Measurements from ENCODE around the gene TMEM151B. TPM values are rescaled to one million over a fixed set of nuclear protein-coding genes. Genes with fewer than 3 reads are reported as not detected.

TMEM151B gene
- total and polyA plus RNA-seq, 2 of the 13 experiments (the other 11 are each of a cell fraction or from before 2014, with no cell fraction given) = not detected

GRCh38 chr6:44245912-44246662 lies 24.2 kb upstream of the TMEM151B start (continued):
- TF ChIP-seq BCL3 (CRISPR knock-in tag; IDR thresholded peaks at IDR 0.05) = peak; percentile 98
- TF ChIP-seq BHLHE40 (IDR thresholded peaks at IDR 0.05; ENCODE audit: low read length) = 0 out of 2 replicates have a peak, but pooled peaks have one; percentile 38
- TF ChIP-seq THAP9 (CRISPR knock-in tag; IDR thresholded peaks at IDR 0.05; ENCODE audit: borderline replicate concordance) = peak; percentile 84
- 0 out of 2 replicates have a peak, but pooled peaks have one; percentile 64 for TF ChIP-seq ZNF557 (CRISPR knock-in tag; IDR thresholded peaks at IDR 0.05)
- peak; percentile 64 for TF ChIP-seq ZMYM4 (CRISPR knock-in tag; IDR thresholded peaks at IDR 0.05)
- peak; percentile 99 for TF ChIP-seq ZFP91 (CRISPR knock-in tag; IDR thresholded peaks at IDR 0.05; ENCODE audit: borderline replicate concordance)
- no peak for TF ChIP-seq ADNP (CRISPR knock-in tag; IDR thresholded peaks at IDR 0.05)
- peak; percentile 35; the same call in 1 of the 2 replicates for TF ChIP-seq ZNF160 (CRISPR knock-in tag; IDR thresholded peaks at IDR 0.05)
- TF ChIP-seq BRD4 (CRISPR knock-in tag; IDR thresholded peaks at IDR 0.05) = peak; percentile 91; the same call in 1 of the 2 replicates
- TF ChIP-seq FOXK2 (IDR thresholded peaks at IDR 0.05) = no peak; the same call in 1 of the 2 replicates
- TF ChIP-seq, protein P1, sequence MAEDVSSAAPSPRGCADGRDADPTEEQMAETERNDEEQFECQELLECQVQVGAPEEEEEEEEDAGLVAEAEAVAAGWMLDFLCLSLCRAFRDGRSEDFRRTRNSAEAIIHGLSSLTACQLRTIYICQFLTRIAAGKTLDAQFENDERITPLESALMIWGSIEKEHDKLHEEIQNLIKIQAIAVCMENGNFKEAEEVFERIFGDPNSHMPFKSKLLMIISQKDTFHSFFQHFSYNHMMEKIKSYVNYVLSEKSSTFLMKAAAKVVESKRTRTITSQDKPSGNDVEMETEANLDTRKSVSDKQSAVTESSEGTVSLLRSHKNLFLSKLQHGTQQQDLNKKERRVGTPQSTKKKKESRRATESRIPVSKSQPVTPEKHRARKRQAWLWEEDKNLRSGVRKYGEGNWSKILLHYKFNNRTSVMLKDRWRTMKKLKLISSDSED (CRISPR knock-in tag; IDR thresholded peaks at IDR 0.05) = no peak
- no peak for TF ChIP-seq DBP (CRISPR knock-in tag; IDR thresholded peaks at IDR 0.05; ENCODE audit: not compliant biosample characterization)
- TF ChIP-seq, protein P2, sequence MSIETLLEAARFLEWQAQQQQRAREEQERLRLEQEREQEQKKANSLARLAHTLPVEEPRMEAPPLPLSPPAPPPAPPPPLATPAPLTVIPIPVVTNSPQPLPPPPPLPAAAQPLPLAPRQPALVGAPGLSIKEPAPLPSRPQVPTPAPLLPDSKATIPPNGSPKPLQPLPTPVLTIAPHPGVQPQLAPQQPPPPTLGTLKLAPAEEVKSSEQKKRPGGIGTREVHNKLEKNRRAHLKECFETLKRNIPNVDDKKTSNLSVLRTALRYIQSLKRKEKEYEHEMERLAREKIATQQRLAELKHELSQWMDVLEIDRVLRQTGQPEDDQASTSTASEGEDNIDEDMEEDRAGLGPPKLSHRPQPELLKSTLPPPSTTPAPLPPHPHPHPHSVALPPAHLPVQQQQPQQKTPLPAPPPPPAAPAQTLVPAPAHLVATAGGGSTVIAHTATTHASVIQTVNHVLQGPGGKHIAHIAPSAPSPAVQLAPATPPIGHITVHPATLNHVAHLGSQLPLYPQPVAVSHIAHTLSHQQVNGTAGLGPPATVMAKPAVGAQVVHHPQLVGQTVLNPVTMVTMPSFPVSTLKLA (IDR thresholded peaks at IDR 0.05) = peak; percentile 2; the same call in 1 of the 2 replicates
- no peak; the same call in 1 of the 2 replicates for TF ChIP-seq TBP (CRISPR knock-in tag; IDR thresholded peaks at IDR 0.05)
- no peak for TF ChIP-seq SIN3B (IDR thresholded peaks at IDR 0.05; ENCODE audit: low read length)
- TF ChIP-seq ZNF788 (CRISPR knock-in tag; IDR thresholded peaks at IDR 0.05; ENCODE audit: borderline replicate concordance) = peak; percentile 84; the same call in 1 of the 2 replicates
- no peak for TF ChIP-seq HNRNPH1 (optimal IDR thresholded peaks at IDR 0.05; ENCODE audit: low read depth, low read length)
- TF ChIP-seq SRSF9 (IDR thresholded peaks at IDR 0.05; ENCODE audit: borderline replicate concordance, insufficient read depth, low read depth, low read length, poor library complexity, severe bottlenecking) = no peak
- 0 out of 2 replicates have a peak, but pooled peaks have one; percentile 77 for TF ChIP-seq ZNF672 (CRISPR knock-in tag; IDR thresholded peaks at IDR 0.05)
- peak; percentile 91 for TF ChIP-seq MEIS2 (CRISPR knock-in tag; IDR thresholded peaks at IDR 0.05)

Data from HepG2 (cell line).